H54 (cell line): ENCODE results near the gene CD36.

Experiments
- DNase-seq: peaks from one replicate; pipeline ENCODE4 v3.0.0; 2011; ENCODE audit warnings: low spot score, mixed read lengths; ENCODE audit not compliant: insufficient read length
- FAIRE-seq: peaks from 3 replicates; lab custom pipeline; 2011; peaks lifted over from hg19 to GRCh38; lab: Jason Lieb, UNC
- POLR2A ChIP-seq: IDR thresholded peaks from 2 replicates; pipeline ENCODE4 v1.6.1; 2011; ENCODE audit warnings: low read depth, mild to moderate bottlenecking, low read length

CD36 gene

DNA sequence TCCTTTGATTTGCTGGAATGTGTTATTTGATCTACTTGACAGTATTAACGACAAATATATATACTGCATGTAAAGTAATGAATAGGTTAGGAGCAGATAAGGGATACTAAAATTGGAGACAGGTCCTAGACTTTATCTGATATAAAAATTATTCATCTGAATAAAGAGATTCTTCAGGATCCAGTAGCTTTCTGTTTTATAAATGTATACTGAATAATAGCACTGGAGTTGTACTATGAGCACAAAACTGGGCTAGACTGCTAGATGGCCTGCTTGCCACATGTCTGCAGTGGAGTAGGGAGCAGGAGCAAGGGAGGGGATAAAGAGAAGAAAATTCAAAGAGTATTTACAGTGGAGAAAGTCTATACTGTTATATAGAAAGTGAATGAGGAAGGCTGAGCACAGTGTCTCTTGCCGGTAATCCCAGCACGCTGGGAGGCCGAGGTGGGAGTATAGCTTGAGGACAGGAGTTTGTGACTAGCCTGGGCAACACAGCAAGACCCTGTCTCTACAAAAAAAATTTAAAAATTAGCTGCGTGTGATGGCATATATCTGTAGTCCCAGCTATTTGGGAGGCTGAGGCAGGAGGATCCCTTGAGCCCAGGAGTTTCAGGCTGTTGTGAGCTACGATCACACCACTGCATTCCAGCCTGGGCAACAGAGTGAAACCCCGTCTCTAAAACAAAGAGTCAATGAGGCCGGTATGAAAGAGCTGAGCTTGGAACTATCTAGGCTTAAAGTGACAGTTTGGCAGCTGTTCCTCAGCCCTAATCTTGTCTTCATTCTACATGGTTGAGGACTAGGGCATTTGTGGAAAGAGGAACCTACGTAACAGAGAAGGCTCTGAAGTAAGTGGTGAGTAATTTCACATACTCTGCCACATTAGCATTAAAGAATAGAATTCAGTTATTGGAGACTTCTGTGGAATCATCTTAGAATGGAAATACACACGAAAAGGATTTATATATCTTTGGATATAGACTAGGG, 41.8 kb downstream of the CD36 start:
- FAIRE-seq: peak; percentile 55
- no peak for TF ChIP-seq POLR2A
- no peak for DNase-seq

- DNase-seq (no peak), FAIRE-seq (peak; percentile 84)
- TF ChIP-seq POLR2A: no peak
These were observed 42.9 kb downstream of the CD36 start for GRCh38 chr7:80681272-80681885.

DNA sequence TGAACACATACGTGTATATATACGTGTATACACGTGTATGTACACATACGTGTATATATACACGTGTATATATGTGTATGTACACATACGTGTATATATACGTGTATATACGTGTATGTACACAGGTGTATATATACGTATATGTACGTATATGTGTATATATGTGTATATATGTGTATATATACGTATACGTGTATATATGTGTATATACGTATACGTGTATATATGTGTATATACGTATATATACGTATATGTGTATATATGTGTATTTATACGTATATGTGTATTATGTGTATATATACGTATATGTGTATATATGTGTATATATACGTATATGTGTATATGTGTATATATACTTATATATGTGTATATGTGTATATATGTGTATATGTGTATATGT, 44.3 kb downstream of the CD36 start:
- no peak for TF ChIP-seq POLR2A
- no peak for DNase-seq
- FAIRE-seq: no peak

- TF ChIP-seq POLR2A: no peak
- DNase-seq (no peak), FAIRE-seq (peak; percentile 64)
These were observed 48.1 kb downstream of the CD36 start for GRCh38 chr7:80686576-80686975.

DNA sequence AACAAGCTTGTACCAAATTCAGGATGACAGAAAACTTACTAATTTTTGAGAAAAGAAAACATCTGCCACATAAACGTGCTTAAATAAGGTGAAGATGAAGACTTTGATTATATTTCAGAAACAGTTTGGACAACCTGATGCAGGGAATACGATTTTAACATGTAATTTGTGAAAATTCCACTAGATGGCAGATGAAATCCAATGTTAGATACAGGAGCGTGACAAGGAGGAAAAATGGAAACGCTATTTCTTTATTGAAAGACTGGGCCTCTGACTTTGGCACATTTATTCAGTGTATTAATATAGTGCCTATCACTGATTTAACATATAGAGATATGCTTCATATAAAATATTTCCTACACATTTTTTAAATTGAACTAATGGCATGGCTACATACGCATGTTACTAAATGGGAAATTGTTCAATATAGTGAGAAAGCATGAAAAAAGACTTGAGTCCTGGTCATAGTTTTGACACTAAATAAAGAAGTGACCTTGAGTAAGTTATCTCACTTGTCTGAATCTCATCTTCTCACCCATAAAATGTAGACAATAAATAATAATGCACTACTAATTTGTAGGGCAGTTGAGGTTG, 60.7 kb downstream of the CD36 start:
- TF ChIP-seq POLR2A: no peak
- FAIRE-seq: peak; percentile 85
- DNase-seq: no peak

GRCh38 chr7:80699721-80700256, 61.3 kb downstream of the CD36 start:
- DNase-seq: no peak
- TF ChIP-seq POLR2A: no peak
- FAIRE-seq: peak; percentile 65

GRCh38 chr7:80703272-80703671, 64.8 kb downstream of the CD36 start:
- TF ChIP-seq POLR2A: no peak
- no peak for FAIRE-seq

DNA sequence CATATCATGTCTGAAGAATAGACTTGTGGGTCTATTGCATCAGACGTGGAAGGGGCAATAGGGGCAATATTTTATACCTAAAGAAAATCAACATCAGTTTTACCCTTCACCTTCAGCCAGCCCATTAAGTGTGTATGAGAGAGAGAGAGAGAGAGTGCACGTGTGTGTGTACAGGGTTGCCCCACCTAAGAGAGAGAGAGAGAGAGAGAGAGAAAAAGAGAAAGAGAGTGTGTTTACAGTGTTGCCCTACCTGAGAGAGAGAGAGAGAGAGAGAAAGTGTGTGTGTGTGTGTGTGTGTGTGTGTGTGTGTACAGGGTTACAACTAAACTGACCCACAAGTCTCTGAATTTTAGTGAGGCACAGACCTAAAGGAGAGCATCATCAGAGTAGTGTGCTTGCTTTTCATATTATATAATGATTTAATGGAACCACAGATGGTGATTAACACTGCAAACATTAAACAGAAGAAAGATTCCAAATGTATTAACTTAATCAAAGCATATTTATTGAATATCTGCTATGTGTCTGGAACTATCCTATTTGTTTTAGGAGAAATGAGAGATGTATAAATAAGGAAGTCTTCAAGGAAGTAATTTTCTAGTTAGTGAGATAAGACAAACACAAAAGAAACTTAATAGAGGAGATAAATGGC, 66.8 kb downstream of the CD36 start:
- DNase-seq: no peak
- no peak for FAIRE-seq
- no peak for TF ChIP-seq POLR2A

More at GRCh38 chr7:80703272-80703671, 64.8 kb downstream of the CD36 start:
- DNase-seq: no peak

DNA sequence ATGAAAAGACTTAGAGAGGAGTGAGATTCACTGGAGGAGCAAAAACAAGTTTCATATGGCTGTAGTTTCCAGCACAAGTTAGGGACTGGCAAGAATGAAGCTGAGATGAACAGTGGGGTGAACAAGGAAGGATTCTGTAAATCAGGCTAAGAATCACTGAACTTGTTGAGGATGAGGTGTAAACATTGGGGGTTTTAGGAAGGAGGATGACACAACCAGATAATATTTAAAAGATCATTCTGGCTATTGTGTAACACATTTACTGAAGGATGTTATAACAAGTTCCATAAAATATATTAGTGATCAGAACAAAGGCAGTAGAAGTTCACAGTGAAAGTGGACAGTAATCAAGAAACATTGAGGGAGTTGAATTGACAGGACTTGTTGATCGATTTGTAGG, 68.9 kb downstream of the CD36 start:
- TF ChIP-seq POLR2A: no peak
- FAIRE-seq (no peak), DNase-seq (no peak)

GRCh38 chr7:80708123-80708522, 69.7 kb downstream of the CD36 start:
- DNase-seq: no peak
- FAIRE-seq: no peak
- no peak for TF ChIP-seq POLR2A

DNA sequence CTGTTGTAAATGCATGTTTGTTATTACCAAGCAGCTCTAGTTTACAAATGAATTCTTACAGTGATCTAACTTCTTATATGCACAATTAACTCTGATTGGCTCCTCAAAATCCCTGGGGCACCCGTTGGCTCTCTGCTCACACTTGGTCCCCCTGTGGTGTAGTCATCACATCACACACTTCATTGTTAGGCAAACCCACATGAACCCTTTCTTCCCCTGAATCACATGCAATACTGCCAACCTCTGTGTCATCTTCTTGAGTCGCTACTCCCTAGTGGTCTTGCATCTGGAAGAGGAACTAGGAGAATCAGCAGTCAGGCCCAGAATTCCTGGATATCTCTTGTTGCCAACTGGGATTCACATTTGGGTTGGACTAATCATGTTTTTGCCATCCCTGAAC, 73.1 kb downstream of the CD36 start:
- DNase-seq: peak; percentile 13
- peak; percentile 91 for FAIRE-seq
- no peak for TF ChIP-seq POLR2A

DNA sequence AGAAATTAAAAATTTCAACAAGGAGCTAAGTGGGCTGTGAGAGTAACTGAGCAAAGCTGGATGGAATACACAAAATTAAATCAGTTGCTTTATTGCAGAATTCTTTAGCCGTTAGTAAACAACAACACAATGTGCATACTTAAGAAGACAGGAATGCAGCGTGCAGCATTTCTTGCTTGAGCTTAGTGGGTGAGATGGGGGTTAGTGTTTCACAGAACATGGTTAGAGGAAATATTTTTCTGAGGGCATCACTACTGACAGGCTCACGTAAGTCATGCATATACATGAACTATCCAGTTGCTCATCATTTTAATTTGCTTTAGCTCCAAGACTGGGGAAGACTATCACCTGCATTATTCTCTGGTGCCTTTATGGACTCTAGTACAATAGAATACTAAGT, 80.8 kb downstream of the CD36 start:
- no peak for TF ChIP-seq POLR2A

DNA sequence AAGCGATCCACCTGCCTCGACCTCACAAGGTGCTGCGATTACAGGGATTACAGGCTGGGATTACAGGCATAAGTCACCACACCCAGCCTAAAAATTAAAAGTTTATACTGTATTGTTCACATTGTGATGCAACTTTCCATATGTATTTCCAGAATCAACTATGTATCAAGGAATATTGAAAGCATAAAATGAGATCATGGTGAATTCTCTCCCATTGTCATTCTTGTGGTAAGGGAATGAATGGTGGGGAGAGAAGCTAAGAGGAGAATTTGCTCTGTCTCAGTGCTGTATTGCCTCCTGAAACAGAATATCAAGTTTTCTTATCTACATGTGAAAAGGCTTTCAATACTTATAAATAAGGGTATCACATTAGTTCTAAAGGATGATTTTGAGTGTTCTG, 81.7 kb downstream of the CD36 start:
- FAIRE-seq: no peak

More for the DNA sequence above, 80.8 kb downstream of the CD36 start:
- DNase-seq (no peak), FAIRE-seq (peak; percentile 80)

More for the DNA sequence above, 81.7 kb downstream of the CD36 start:
- no peak for TF ChIP-seq POLR2A
- no peak for DNase-seq
